CD8-positive, alpha-beta memory T cell (primary cell): ENCODE data around the gene TBL1X. TPM values are rescaled to one million over a fixed set of nuclear protein-coding genes. Genes with fewer than 3 reads are reported as not detected.

ENCODE experiments used
- CTCF ChIA-PET: fragments of 350-600 bp; sonication (Branson Sonifier 250); formaldehyde crosslinking; loops from one replicate; lab custom pipeline; 2021; ENCODE audit warnings: antibody characterized with exemption; lab: Charles Lee
- POLR2A ChIA-PET: fragments of 350-600 bp; sonication (Branson Sonifier 250); formaldehyde crosslinking; loops from one replicate; lab custom pipeline; 2021; ENCODE audit warnings: antibody characterized with exemption; lab: Charles Lee
- DNase-seq, 5 donors: peaks; one replicate each; pipeline versions ENCODE4 v3.0.0 to v3.0.0-alpha.2; 2020 to 2022; ENCODE audit warnings: mixed read lengths in 1 of 5
- H3K27ac ChIP-seq: one replicate; pipeline ENCODE4 v1.7.0; 2013; ENCODE audit warnings: low read depth, mild to moderate bottlenecking, low read length, moderate library complexity
- H3K27me3 ChIP-seq: 2 replicates; pipeline ENCODE4 v1.7.0; 2013; ENCODE audit warnings: low read length, mild to moderate bottlenecking; ENCODE audit not compliant: insufficient read depth, poor library complexity, severe bottlenecking
- H3K36me3 ChIP-seq: 2 replicates; pipeline ENCODE4 v1.7.0; 2013; ENCODE audit warnings: mild to moderate bottlenecking, low read length, moderate library complexity; ENCODE audit not compliant: insufficient read depth
- H3K4me1 ChIP-seq: 2 replicates; pipeline ENCODE4 v1.7.0; 2013; ENCODE audit warnings: mild to moderate bottlenecking, low read length, moderate library complexity; ENCODE audit not compliant: insufficient read depth
- H3K4me3 ChIP-seq: 2 replicates; pipeline ENCODE4 v1.7.0; 2013; ENCODE audit warnings: mild to moderate bottlenecking, low read length
- H3K9me3 ChIP-seq: 2 replicates; pipeline ENCODE4 v1.7.0; 2013; ENCODE audit warnings: mild to moderate bottlenecking, low read length
- H3K27ac Mint-ChIP-seq, 8 donors: one replicate each; pipeline ENCODE4 v1.8.0; 2020 to 2021; ENCODE audit warnings: mixed read lengths in 8 of 8, mild to moderate bottlenecking in 6 of 8, inconsistent platforms in 3 of 8, moderate library complexity in 3 of 8
- H3K27me3 Mint-ChIP-seq, 2 donors: one replicate each; pipeline ENCODE4 v1.8.0; 2020 to 2021; ENCODE audit warnings: mixed read lengths in 2 of 2, mild to moderate bottlenecking in 1 of 2, moderate library complexity in 1 of 2
- H3K36me3 Mint-ChIP-seq, 3 donors: one replicate each; pipeline ENCODE4 v1.8.0; 2020 to 2021; ENCODE audit warnings: mixed read lengths in 3 of 3, inconsistent platforms in 1 of 3, mild to moderate bottlenecking in 1 of 3
- H3K4me1 Mint-ChIP-seq, 3 donors: one replicate each; pipeline ENCODE4 v1.8.0; 2020 to 2021; ENCODE audit warnings: mixed read lengths in 3 of 3, inconsistent platforms in 1 of 3, mild to moderate bottlenecking in 1 of 3
- H3K4me3 Mint-ChIP-seq, 7 donors: one replicate each; pipeline ENCODE4 v1.8.0; 2020 to 2021; ENCODE audit warnings: mixed read lengths in 7 of 7, mild to moderate bottlenecking in 6 of 7, moderate library complexity in 4 of 7, inconsistent platforms in 2 of 7
- H3K9me3 Mint-ChIP-seq, 5 donors: one replicate each; pipeline ENCODE4 v1.8.0; 2020 to 2022; ENCODE audit warnings: mixed read lengths in 5 of 5, mild to moderate bottlenecking in 3 of 5, moderate library complexity in 2 of 5, inconsistent platforms in 1 of 5
- polyA plus RNA-seq: library from polyadenylated mRNA; unstranded; fragments of 300-500 nt; fragmentation: Illumina TruSeq; gene quantifications from one replicate; pipeline ENCODE4 v1.2.3, GENCODE V29; 2021
- total RNA-seq, 2 experiments: library from RNA; stranded (reverse); gene quantifications; one replicate each; pipeline ENCODE4 v1.2.3, GENCODE V29; 2021

TBL1X gene
- total and polyA plus RNA-seq, 3 experiments from 2014 or later = 16.1 to 25.0 (median 21.3) TPM

- H3K36me3 ChIP-seq = peaks cover 14% of the 10 kb centered on the region
- H3K4me1 ChIP-seq = no peaks in the 10 kb centered on the region
- no peak overlapping the region for H3K27ac Mint-ChIP-seq
- no peaks in the 10 kb centered on the region for H3K27me3 Mint-ChIP-seq
- peaks cover 0 to 3% (median 0%) of the 10 kb centered on the region in 5 donors for H3K9me3 Mint-ChIP-seq
- H3K4me3 Mint-ChIP-seq = no peak overlapping the region
- no peaks in the 10 kb centered on the region for H3K27me3 ChIP-seq
- no peak overlapping the region for H3K27ac ChIP-seq
- CTCF ChIA-PET = no interaction called here
- POLR2A ChIA-PET = no interaction called here
- H3K9me3 ChIP-seq = no peaks in the 10 kb centered on the region
- peaks cover 6 to 48% (median 22%) of the 10 kb centered on the region in 3 donors for H3K36me3 Mint-ChIP-seq
- DNase-seq = no peak
- peaks cover 8 to 13% (median 12%) of the 10 kb centered on the region in 3 donors for H3K4me1 Mint-ChIP-seq
- H3K4me3 ChIP-seq = no peak overlapping the region
These were observed 243.2 kb downstream of the TBL1X start for GRCh38 chrX:9708086-9708485.

DNA sequence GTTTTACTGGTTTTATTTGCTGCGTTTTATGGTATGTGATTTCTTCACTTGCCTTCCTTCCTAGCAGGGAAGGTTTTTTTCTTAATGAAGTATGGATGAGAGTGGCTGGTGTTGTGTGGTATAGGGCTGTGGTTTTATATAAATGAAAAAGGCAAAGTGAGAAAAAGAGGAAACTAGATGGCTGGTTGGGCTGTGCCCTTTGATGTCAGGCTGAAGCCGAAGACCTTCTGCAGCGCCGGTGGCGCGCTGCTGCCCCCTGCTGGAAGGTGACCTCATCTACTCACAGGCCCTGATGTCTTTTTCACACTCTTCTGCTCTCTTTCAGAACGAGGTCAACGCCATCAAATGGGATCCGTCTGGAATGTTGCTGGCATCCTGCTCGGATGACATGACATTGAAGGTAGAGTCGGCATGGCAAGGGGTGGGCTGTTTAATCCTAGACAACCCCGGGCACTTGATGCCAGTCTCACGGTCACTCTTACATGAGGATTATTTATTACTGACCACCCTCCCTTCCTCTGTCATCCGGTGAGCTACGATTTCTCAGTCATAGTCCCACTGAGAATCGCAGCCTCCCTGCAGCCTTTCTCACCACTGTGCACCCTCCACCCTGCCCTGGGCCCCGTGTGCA is 244.2 kb downstream of the TBL1X start:
- peaks cover 0 to 3% (median 0%) of the 10 kb centered on the region in 5 donors for H3K9me3 Mint-ChIP-seq
- POLR2A ChIA-PET = no interaction called here
- Histone ChIP-seq H3K36me3 (peaks cover 14% of the 10 kb centered on the region), H3K9me3 (no peaks in the 10 kb centered on the region), H3K4me3 (no peak overlapping the region), H3K4me1 (no peaks in the 10 kb centered on the region), H3K27ac (no peak overlapping the region), H3K27me3 (no peaks in the 10 kb centered on the region)
- CTCF ChIA-PET = interaction anchor here (0.5 to 1.6 kb wide), 2 partner anchors 144 to 965 kb away, joined by 3 to 6 read pairs; no protein-coding TSS in a partner anchor
- DNase-seq = peak; percentile 64 to 81 (median 71)
- peaks cover 8 to 13% (median 12%) of the 10 kb centered on the region in 3 donors for H3K4me1 Mint-ChIP-seq
- peak overlapping the region in 4 of 8 donors; percentile 19 to 76 (median 24) for H3K27ac Mint-ChIP-seq
- H3K36me3 Mint-ChIP-seq = peaks cover 4 to 49% (median 18%) of the 10 kb centered on the region in 3 donors
- peak overlapping the region in 1 of 7 donors; percentile 72 for H3K4me3 Mint-ChIP-seq
- no peaks in the 10 kb centered on the region for H3K27me3 Mint-ChIP-seq

DNA sequence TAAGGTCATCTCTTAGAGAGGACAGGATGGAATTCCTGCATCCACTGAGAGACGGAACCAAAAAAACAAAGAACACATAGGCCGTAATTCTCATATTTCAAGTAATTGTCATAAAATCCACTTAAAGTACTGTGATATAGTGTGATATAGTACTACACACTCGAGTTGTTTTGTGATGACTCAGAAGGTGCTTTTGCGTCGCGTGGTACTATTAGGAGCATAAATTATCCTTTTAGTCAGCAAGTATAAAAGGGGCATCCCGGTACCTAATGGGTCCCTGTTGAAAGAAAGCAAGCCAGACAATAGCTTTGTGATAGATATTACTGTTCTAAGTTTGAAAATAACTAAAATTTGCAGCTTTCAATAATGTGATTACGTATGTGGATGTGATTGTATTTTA is 245.5 kb downstream of the TBL1X start:
- Histone ChIP-seq H3K27me3 (no peaks in the 10 kb centered on the region), H3K9me3 (no peaks in the 10 kb centered on the region), H3K36me3 (peaks cover 14% of the 10 kb centered on the region), H3K27ac (no peak overlapping the region), H3K4me3 (no peak overlapping the region), H3K4me1 (no peaks in the 10 kb centered on the region)
- DNase-seq = no peak
- ChIA-PET POLR2A (no interaction called here), CTCF (interaction anchor here (1.6 kb wide), 1 partner anchor 966 kb away, joined by 6 read pairs; no protein-coding TSS in a partner anchor)
- Mint-ChIP-seq H3K4me1 (peaks cover 8 to 13% (median 12%) of the 10 kb centered on the region in 3 donors), H3K36me3 (peaks cover 4 to 52% (median 11%) of the 10 kb centered on the region in 3 donors), H3K9me3 (no peaks in the 10 kb centered on the region), H3K4me3 (no peak overlapping the region), H3K27ac (no peak overlapping the region), H3K27me3 (no peaks in the 10 kb centered on the region)

DNA sequence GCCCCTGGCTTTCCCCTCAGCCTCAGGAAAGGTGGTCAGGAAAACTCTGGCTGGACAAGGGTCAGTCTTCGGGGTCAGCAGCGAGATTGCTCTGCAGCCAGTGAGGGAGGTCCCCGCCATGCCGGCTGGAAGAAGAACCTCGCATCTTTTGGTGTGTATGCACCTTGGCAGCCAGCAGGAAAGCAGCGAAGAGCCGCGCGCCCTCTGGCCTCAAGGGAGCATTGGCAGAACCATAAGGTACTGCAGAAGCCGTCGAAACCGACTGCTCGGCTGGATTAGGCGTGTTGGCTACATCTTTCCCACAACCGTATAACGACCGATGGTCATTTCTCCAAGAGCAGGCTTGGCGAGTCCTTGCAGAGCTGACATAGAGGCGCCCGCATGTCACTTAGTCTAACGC is 252.5 kb downstream of the TBL1X start:
- Mint-ChIP-seq H3K36me3 (peaks cover 18 to 83% (median 49%) of the 10 kb centered on the region in 3 donors), H3K4me3 (no peak overlapping the region), H3K27me3 (peaks cover 0 to 2% of the 10 kb centered on the region in 2 donors), H3K4me1 (no peaks in the 10 kb centered on the region), H3K27ac (no peak overlapping the region), H3K9me3 (peaks cover 0 to 21% (median 14%) of the 10 kb centered on the region in 5 donors)
- Histone ChIP-seq H3K36me3 (peaks cover 5% of the 10 kb centered on the region), H3K27ac (no peak overlapping the region), H3K4me1 (no peaks in the 10 kb centered on the region), H3K27me3 (no peaks in the 10 kb centered on the region), H3K9me3 (no peaks in the 10 kb centered on the region), H3K4me3 (no peak overlapping the region)
- no peak for DNase-seq
- ChIA-PET POLR2A (no interaction called here), CTCF (no interaction called here)

- Mint-ChIP-seq H3K4me1 (no peaks in the 10 kb centered on the region), H3K9me3 (peaks cover 7 to 51% (median 43%) of the 10 kb centered on the region in 5 donors), H3K27me3 (peaks cover 2 to 10% of the 10 kb centered on the region in 2 donors), H3K27ac (no peak overlapping the region), H3K36me3 (peaks cover 14 to 30% (median 20%) of the 10 kb centered on the region in 3 donors), H3K4me3 (no peak overlapping the region)
- no peak overlapping the region for H3K4me3 ChIP-seq
- CTCF ChIA-PET = no interaction called here
- H3K27me3 ChIP-seq = no peaks in the 10 kb centered on the region
- no peak for DNase-seq
- no peaks in the 10 kb centered on the region for H3K36me3 ChIP-seq
- H3K9me3 ChIP-seq = no peaks in the 10 kb centered on the region
- H3K27ac ChIP-seq = no peak overlapping the region
- POLR2A ChIA-PET = no interaction called here
- no peaks in the 10 kb centered on the region for H3K4me1 ChIP-seq
These were observed 259.9 kb downstream of the TBL1X start for GRCh38 chrX:9724711-9725110.

GRCh38 chrX:9728261-9728660 is 263.4 kb downstream of the TBL1X start:
- CTCF ChIA-PET = no interaction called here
- Mint-ChIP-seq H3K27me3 (peaks cover 0 to 19% of the 10 kb centered on the region in 2 donors), H3K27ac (no peak overlapping the region), H3K9me3 (peaks cover 7 to 36% (median 24%) of the 10 kb centered on the region in 5 donors), H3K36me3 (peaks cover 0 to 4% (median 2%) of the 10 kb centered on the region in 3 donors), H3K4me3 (no peak overlapping the region), H3K4me1 (no peaks in the 10 kb centered on the region)
- Histone ChIP-seq H3K9me3 (no peaks in the 10 kb centered on the region), H3K4me3 (no peak overlapping the region), H3K4me1 (no peaks in the 10 kb centered on the region), H3K27ac (no peak overlapping the region), H3K36me3 (no peaks in the 10 kb centered on the region), H3K27me3 (no peaks in the 10 kb centered on the region)
- POLR2A ChIA-PET = no interaction called here
- DNase-seq = no peak

DNA sequence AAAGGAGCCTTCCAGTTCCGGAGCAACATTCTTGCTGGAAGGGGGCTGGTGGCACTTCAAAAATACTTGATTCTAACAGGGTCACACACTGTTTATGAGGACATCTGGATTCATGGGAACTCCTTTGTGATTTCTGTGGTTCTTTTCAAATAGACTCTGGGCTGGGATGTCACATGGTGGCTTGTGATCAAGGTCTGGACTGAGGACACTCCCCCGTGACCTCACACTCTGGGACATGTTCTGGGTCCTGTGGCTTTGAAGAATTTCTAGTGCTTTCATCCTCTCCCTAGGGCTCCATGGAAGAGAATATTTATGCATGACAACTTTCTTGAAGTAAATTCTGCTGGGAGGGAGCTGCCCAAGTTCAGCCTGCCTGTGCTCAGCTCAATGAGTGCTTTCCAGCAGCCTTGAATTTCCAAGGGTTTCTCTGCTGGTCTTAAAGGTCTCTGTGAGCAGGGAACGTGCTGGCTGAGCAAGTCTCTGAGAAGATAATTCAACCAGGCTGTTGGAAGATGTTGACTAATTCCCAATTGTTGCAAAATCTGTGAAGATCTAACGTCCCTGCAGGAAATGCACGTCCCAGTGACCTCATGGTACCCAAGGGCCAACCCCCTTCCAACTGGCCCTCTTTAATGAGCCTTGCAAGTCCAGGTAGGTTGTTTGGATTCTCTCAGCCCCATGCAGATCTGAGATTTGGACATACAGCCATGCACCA is 264.5 kb downstream of the TBL1X start:
- H3K4me1 ChIP-seq = no peaks in the 10 kb centered on the region
- H3K27ac ChIP-seq = no peak overlapping the region
- no peaks in the 10 kb centered on the region for H3K4me1 Mint-ChIP-seq
- ChIA-PET CTCF (no interaction called here), POLR2A (no interaction called here)
- no peaks in the 10 kb centered on the region for H3K36me3 ChIP-seq
- no peak for DNase-seq
- no peak overlapping the region for H3K4me3 Mint-ChIP-seq
- H3K27me3 ChIP-seq = no peaks in the 10 kb centered on the region
- peaks cover 7 to 33% (median 20%) of the 10 kb centered on the region in 5 donors for H3K9me3 Mint-ChIP-seq
- H3K27me3 Mint-ChIP-seq = peaks cover 0 to 19% of the 10 kb centered on the region in 2 donors
- no peaks in the 10 kb centered on the region for H3K9me3 ChIP-seq
- H3K4me3 ChIP-seq = no peak overlapping the region
- H3K36me3 Mint-ChIP-seq = peaks cover 0 to 2% (median 0%) of the 10 kb centered on the region in 3 donors
- no peak overlapping the region for H3K27ac Mint-ChIP-seq

GRCh38 chrX:9730078-9730477 is 265.2 kb downstream of the TBL1X start:
- Mint-ChIP-seq H3K9me3 (peaks cover 7 to 29% (median 17%) of the 10 kb centered on the region in 5 donors), H3K27me3 (peaks cover 0 to 19% of the 10 kb centered on the region in 2 donors), H3K4me1 (no peaks in the 10 kb centered on the region), H3K36me3 (peaks cover 0 to 2% (median 0%) of the 10 kb centered on the region in 3 donors), H3K4me3 (no peak overlapping the region), H3K27ac (no peak overlapping the region)
- no peak overlapping the region for H3K27ac ChIP-seq
- DNase-seq = no peak
- H3K27me3 ChIP-seq = no peaks in the 10 kb centered on the region
- H3K4me1 ChIP-seq = no peaks in the 10 kb centered on the region
- H3K36me3 ChIP-seq = no peaks in the 10 kb centered on the region
- ChIA-PET POLR2A (no interaction called here), CTCF (no interaction called here)
- no peaks in the 10 kb centered on the region for H3K9me3 ChIP-seq
- no peak overlapping the region for H3K4me3 ChIP-seq
